OCI-LY3 (cell line): ENCODE measurements around the gene SCD5.
A peak's percentile ranks its signal among the peaks of the same experiment; 100 is the strongest.

Experiments
- H2AFZ ChIP-seq: fragments of 200-600, 300-600 bp; shearing (Covaris generic); 2 replicates; pipeline ENCODE4 v1.6.0; 2014; ENCODE audit warnings: antibody characterized with exemption, low read depth, low read length
- H3K27ac ChIP-seq: fragments of 200-600, 300-600 bp; sonication (generic); 2 replicates; pipeline ENCODE4 v1.5.1; 2014; ENCODE audit warnings: mild to moderate bottlenecking, low read length, moderate library complexity, mixed read lengths
- H3K27me3 ChIP-seq: fragments of 200-600, 300-600 bp; sonication (generic); 2 replicates; pipeline ENCODE4 v1.6.1; 2014; ENCODE audit warnings: low read depth, low read length, mixed read lengths
- H3K36me3 ChIP-seq: fragments of 200-600, 300-600 bp; sonication (generic); replicated peaks from 2 replicates; pipeline ENCODE3; 2014; ENCODE audit warnings: low read depth, low read length, mixed read lengths
- H3K4me1 ChIP-seq: fragments of 300-600, 200-600 bp; sonication (generic); 2 replicates; pipeline ENCODE4 v1.6.1; 2014; ENCODE audit warnings: low read length, mixed read lengths
- H3K4me2 ChIP-seq: fragments of 200-600, 300-600 bp; sonication (generic); 2 replicates; pipeline ENCODE4 v1.6.1; 2014; ENCODE audit warnings: low read length, mixed read lengths
- H3K4me3 ChIP-seq: fragments of 300-600, 200-600 bp; sonication (generic); 2 replicates; pipeline ENCODE4 v1.5.1; 2014; ENCODE audit warnings: antibody characterized with exemption, mild to moderate bottlenecking, low read length, moderate library complexity
- H3K79me2 ChIP-seq: fragments of 300-600, 200-600 bp; shearing (Covaris generic); 2 replicates; pipeline ENCODE4 v1.6.1; 2014; ENCODE audit warnings: mild to moderate bottlenecking, low read length, mixed read lengths
- H3K9ac ChIP-seq: fragments of 300-600, 200-600 bp; shearing (Covaris generic); 2 replicates; pipeline ENCODE4 v1.6.0; 2014; ENCODE audit warnings: mild to moderate bottlenecking, low read length, moderate library complexity
- H3K9me3 ChIP-seq: fragments of 200-600, 300-600 bp; shearing (Covaris generic); 2 replicates; pipeline ENCODE4 v1.6.1; 2014; ENCODE audit warnings: low read length, mixed read lengths; ENCODE audit not compliant: insufficient read depth
- H4K20me1 ChIP-seq: fragments of 200-600, 300-600 bp; sonication (generic); 2 replicates; pipeline ENCODE4 v1.6.1; 2016; ENCODE audit warnings: low read length, mixed read lengths; ENCODE audit not compliant: insufficient read depth
- CTCF ChIP-seq: fragments of 200-600, 300-600 bp; sonication (generic); IDR thresholded peaks from 2 replicates; pipeline ENCODE4 v1.5.1; 2014; ENCODE audit warnings: antibody characterized with exemption, low read length, low read depth
- EZH2phosphoT487 ChIP-seq: fragments of 200-600 bp; shearing (Covaris generic); IDR thresholded peaks from 2 replicates; pipeline ENCODE4 v1.6.1; 2018; ENCODE audit warnings: antibody characterized with exemption, mixed run types, low read depth

Gene SCD5

DNA sequence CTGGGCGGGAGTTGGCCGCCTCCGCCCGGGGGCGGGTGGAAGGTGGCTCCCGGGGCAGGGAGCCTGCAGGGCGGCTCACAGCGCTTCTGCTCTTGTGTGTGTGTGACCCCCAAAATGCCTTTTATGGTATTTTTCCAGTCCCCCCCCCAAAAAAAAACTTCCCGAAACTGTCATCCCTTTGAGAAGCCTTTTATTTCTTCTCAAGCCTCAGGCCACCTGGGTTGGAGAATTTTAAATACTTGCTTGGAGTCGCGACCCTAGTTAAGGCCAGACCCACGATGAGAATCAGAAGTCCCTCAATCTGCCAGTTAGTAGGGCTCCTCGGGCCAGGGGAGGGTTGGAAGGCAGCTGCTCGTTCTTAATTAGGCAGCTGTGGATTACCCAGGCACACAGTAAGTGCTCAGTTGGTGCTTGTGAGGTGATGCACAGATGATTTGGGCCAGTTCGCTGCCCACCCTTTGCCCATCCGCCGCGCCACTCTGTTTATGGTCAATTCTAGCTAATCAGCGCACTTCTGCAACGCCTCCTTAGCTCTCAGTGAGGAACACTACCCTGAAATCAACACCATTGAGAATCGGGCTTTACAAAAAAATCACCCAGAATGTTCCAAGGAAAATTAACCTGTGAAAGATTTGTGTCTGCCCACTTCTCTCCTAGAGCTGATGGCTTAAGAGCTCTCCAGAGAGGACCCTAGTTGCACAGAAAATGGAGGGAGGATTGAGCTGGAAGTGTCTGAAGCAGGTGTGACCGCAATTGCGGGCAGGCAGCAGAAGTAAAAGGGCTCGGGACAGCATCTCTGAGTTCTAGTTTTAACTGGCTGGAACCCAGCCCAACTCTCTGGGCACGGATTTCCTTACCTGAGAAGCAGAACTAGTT lies 648 bp upstream of the SCD5 start:
- H3K9me3 ChIP-seq, result no peaks in the 10 kb centered on the region
- H3K79me2 ChIP-seq, result no peaks in the 10 kb centered on the region
- H3K4me1 ChIP-seq, result peaks cover 7% of the 10 kb centered on the region
- peak overlapping the region; percentile 65 for H3K9ac ChIP-seq
- H3K4me3 ChIP-seq, result peak overlapping the region; percentile 85
- peaks cover 3% of the 10 kb centered on the region; the same call in 1 of the 2 replicates for H3K27me3 ChIP-seq
- no peak overlapping the region for H3K27ac ChIP-seq
- no peaks in the 10 kb centered on the region for H4K20me1 ChIP-seq
- H2AFZ ChIP-seq, result peak overlapping the region; percentile 93
- peak overlapping the region; percentile 93 for H3K4me2 ChIP-seq
- no peak for TF ChIP-seq CTCF
- no peak for TF ChIP-seq EZH2phosphoT487
- H3K36me3 ChIP-seq, result no peaks in the 10 kb centered on the region

DNA sequence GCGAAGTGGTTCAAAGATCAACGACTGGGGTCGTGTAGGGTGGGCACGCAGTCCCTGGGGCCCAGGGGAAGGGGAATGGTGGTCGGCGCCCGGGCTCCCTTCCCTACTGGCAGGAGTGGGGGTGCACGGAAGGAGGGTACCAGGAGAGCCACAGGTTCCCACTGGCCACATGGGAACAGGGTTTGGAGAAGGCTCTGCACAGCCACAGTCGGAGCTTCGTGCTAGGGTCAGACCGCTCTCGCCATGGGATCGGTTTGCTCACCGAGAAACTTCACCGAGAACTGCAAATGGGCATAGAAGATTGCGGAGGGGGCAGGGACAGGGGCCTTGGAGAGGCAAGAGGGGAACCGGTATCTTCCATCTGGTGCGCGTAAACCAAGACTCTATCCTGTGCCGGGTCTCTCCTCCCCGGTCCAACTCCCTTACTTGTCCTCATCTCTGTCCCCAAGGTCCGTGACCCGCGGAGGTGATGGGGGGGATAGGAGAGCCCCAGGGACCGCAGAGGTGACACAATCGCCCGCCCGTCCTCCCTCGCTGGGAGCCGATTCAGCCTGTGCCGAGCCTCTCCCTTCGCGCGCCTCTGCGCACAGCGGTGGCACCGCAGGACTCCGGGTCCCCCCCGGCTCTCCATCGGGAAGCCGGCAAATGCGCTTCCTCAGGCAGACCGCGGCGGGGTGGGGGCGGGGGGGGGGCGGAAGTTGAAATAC lies 1.0 kb downstream of the SCD5 start:
- no peak overlapping the region for H2AFZ ChIP-seq
- no peaks in the 10 kb centered on the region for H3K79me2 ChIP-seq
- no peaks in the 10 kb centered on the region for H3K36me3 ChIP-seq
- no peak overlapping the region for H3K9ac ChIP-seq
- TF ChIP-seq EZH2phosphoT487 (no peak), CTCF (no peak)
- no peak overlapping the region for H3K4me2 ChIP-seq
- no peaks in the 10 kb centered on the region for H4K20me1 ChIP-seq
- peaks cover 7% of the 10 kb centered on the region for H3K4me1 ChIP-seq
- no peak overlapping the region for H3K4me3 ChIP-seq
- no peak overlapping the region for H3K27ac ChIP-seq
- peaks cover 3% of the 10 kb centered on the region; the same call in 1 of the 2 replicates for H3K27me3 ChIP-seq
- H3K9me3 ChIP-seq, result no peaks in the 10 kb centered on the region

GRCh38 chr4:82797040-82797404 lies 1.6 kb downstream of the SCD5 start:
- Histone ChIP-seq H3K9ac (no peak overlapping the region), H3K4me3 (no peak overlapping the region)

More at GRCh38 chr4:82797040-82797404, 1.6 kb downstream of the SCD5 start:
- Histone ChIP-seq H4K20me1 (no peaks in the 10 kb centered on the region), H3K9me3 (no peaks in the 10 kb centered on the region), H3K27ac (no peak overlapping the region), H3K27me3 (peaks cover 3% of the 10 kb centered on the region; the same call in 1 of the 2 replicates), H3K4me2 (no peak overlapping the region), H3K79me2 (no peaks in the 10 kb centered on the region), H2AFZ (no peak overlapping the region), H3K36me3 (no peaks in the 10 kb centered on the region), H3K4me1 (peaks cover 7% of the 10 kb centered on the region)
- TF ChIP-seq EZH2phosphoT487, result no peak
- no peak for TF ChIP-seq CTCF
